DOHH2 (cell line): ENCODE measurements around the gene ADGRG1.

ENCODE experiments used
- EZH2phosphoT487 ChIP-seq: fragments of 200-600 bp; sonication (generic); IDR thresholded peaks from 2 replicates; pipeline ENCODE4 v1.6.1; 2017; ENCODE audit warnings: borderline replicate concordance, mild to moderate bottlenecking, antibody characterized with exemption, low read length, moderate library complexity, mixed read lengths
- TF ChIP-seq, protein P1 (sequence below): fragments of 200-600 bp; sonication (generic); IDR thresholded peaks from one replicate; pipeline ENCODE4 v1.5.1; 2014; ENCODE audit warnings: antibody characterized with exemption, mild to moderate bottlenecking, low read depth, low read length; ENCODE audit not compliant: poor library complexity, severe bottlenecking

DNA sequence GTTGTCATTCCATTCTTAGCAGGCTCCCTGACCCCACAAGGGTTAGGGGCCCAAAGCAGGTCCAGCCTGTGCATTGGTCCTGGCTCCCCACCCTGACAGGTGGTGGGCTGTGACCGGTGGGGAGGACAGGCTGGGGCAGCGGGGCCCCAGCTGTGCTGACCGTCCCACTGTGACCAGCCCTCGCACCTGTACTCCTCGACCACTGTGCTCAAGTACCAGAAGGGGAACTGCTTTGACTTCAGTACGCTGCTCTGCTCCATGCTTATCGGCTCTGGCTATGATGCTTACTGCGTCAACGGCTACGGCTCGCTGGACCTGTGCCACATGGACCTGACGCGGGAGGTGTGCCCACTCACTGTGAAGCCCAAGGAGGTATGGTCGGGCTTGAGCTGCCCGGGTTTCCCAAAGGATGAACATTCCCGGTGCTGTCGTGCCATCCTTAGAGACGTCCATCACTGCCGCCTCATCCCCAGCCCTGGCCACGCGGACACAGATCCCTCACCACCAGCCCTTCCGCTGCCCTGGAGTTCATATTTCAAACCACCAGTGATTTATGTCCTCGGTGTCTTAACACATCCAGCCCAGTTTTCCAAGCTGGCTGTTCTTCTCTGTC lies 73.4 kb downstream of the ADGRG1 start:
- TF ChIP-seq, protein P1, sequence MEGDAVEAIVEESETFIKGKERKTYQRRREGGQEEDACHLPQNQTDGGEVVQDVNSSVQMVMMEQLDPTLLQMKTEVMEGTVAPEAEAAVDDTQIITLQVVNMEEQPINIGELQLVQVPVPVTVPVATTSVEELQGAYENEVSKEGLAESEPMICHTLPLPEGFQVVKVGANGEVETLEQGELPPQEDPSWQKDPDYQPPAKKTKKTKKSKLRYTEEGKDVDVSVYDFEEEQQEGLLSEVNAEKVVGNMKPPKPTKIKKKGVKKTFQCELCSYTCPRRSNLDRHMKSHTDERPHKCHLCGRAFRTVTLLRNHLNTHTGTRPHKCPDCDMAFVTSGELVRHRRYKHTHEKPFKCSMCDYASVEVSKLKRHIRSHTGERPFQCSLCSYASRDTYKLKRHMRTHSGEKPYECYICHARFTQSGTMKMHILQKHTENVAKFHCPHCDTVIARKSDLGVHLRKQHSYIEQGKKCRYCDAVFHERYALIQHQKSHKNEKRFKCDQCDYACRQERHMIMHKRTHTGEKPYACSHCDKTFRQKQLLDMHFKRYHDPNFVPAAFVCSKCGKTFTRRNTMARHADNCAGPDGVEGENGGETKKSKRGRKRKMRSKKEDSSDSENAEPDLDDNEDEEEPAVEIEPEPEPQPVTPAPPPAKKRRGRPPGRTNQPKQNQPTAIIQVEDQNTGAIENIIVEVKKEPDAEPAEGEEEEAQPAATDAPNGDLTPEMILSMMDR = no peak
- TF ChIP-seq EZH2phosphoT487 = no peak
